ENCODE results near the gene SNCA. TPM values are rescaled to one million over a fixed set of nuclear protein-coding genes. Genes with fewer than 3 reads are reported as not detected.

SNCA gene
- total RNA-seq, 1 experiment from 2014 or later, result 2.9 TPM

DNA sequence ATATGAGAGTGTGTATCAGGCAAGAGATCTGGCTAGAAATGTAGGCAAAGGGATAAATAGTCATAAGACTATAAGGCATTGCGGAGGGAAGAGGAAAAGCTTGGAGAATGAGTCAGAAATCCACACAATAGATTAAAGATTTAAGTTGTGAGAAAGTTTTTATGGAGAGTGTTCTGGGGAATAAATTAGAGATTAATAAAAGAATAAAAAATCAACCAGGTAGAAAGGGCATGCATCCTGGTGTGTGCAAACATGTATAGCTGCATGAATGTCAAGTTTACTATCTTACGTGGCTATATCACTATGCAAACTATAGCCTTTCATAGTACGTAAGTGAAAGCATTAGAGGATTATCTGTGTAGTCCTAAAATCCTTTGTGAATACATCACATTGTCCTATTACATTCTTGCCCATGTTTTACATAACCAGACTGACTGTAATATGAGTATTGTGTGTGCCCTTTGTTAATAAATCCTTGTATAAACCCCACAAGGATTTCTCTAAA is 36.9 kb downstream of the SNCA start:
- no peak for DNase-seq
- no peak overlapping the region for H3K4me3 ChIP-seq (ENCODE audit: insufficient read depth, low read depth, low read length)
- H3K36me3 ChIP-seq (replicated peaks; ENCODE audit: control insufficient read depth, insufficient read depth, low read length), result no peaks in the 10 kb centered on the region
- H3K27me3 ChIP-seq (ENCODE audit: control insufficient read depth, insufficient read depth, low read length), result no peaks in the 10 kb centered on the region

DNA sequence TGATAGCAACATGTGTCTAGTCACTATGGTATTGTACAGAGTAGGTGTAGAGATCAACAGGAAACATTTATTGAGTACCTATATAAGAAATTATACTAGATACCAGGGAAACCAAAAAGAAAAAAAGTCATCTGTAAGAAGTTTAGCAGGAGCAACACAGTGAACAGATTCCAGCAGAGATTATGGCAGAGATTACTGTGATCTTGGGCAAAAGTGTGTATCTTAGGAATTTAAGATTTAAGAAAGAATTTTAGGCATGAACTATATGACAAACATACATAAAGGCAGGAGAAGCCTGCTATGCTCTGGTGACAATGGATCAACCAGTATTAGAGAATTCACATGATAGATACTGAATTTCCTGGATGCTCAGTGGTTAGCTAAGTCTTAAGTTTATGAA is 37.9 kb downstream of the SNCA start:
- no peak for DNase-seq
- no peak overlapping the region for H3K4me3 ChIP-seq (ENCODE audit: insufficient read depth, low read depth, low read length)
- H3K27me3 ChIP-seq (ENCODE audit: control insufficient read depth, insufficient read depth, low read length), result no peaks in the 10 kb centered on the region
- no peaks in the 10 kb centered on the region for H3K36me3 ChIP-seq (replicated peaks; ENCODE audit: control insufficient read depth, insufficient read depth, low read length)

DNA sequence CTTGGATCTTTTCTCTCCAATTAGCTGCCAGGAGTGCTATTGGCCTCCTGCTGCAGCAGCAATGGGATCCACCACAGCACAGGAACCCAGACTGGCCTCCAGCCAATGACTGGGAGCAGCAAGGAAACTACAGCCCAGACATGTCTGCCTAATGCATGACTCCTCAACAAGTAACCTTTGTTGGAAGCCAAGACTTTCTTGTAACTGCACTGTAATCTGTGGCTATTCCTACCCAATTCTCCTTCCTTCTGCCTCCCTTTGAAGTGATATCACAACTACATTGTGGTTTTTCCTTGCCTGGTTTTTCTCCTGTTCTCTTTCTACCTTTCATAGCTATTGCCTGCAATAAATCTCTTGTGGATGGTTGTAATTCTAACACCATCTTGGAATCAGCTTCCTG is 39.8 kb downstream of the SNCA start:
- H3K27me3 ChIP-seq (ENCODE audit: control insufficient read depth, insufficient read depth, low read length), result no peaks in the 10 kb centered on the region
- H3K4me3 ChIP-seq (ENCODE audit: insufficient read depth, low read depth, low read length), result no peak overlapping the region
- no peak for DNase-seq
- no peaks in the 10 kb centered on the region for H3K36me3 ChIP-seq (replicated peaks; ENCODE audit: control insufficient read depth, insufficient read depth, low read length)

DNA sequence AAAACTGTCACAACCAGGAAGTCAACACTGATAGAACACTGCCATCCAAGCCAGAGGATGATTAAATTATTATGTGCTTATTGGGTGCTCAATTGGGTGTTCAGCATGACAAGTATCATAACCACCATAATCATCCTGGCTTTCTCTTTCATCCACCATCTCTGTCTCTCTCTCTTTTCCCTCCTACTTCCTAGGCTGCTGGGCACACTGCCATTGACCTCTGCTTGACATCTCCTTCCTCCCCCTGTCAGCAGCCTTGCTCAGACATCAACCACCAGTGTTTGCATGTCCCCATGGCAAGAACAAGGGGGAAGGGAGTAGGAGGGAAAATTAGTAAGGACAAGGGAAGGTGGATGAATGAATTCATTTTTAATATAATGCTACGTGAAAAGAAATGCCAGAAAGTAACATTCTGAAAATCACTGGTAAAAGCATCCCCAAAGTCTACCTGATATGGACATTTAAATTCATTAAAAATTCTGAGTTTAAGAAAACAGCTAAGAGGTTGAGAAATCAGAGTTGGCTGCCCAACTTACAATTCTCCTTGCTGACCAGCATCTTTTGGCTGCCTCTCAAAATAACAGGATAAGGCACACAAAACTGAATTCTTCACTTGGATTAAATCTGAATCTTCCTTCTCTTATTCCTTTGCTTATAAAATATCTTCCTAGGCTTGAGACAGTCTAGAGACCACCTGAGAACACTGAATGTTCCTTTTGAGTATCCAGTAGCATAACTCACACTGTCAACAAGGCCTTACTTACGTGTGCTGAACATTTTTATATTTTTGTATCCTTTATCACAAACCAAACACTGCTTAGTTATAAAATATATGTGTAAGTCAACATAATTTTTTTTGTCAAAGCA is 48.5 kb downstream of the SNCA start:
- no peaks in the 10 kb centered on the region for H3K36me3 ChIP-seq (replicated peaks; ENCODE audit: control insufficient read depth, insufficient read depth, low read length)

DNA sequence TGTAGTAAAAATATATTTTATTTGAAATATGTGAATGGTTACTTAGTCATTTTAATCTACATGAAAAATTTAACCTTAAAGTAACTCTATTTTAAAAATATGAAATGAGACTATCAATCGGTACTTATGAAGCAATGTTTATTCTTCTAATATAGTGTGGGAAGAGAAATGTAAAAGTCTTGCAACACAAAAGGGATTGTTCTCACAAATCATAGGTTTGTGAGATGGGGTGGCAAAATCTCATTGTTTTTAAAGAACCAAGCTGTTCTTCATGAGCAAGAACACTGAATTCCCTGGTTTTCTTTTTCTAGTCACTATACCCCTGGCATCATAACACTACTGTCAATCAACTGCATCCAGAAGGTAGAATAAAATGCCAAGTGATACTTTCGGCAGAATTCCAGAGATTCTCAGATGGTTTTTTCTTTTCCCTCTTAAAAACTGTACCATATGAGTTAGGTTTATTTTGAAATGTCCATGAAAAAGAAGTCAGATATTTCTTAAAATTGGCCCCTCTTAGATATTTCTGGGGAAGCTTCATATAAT is 52.2 kb downstream of the SNCA start:
- no peak for DNase-seq
- Histone ChIP-seq H3K4me3 (ENCODE audit: insufficient read depth, low read depth, low read length) (no peak overlapping the region), H3K27me3 (ENCODE audit: control insufficient read depth, insufficient read depth, low read length) (no peaks in the 10 kb centered on the region), H3K36me3 (replicated peaks; ENCODE audit: control insufficient read depth, insufficient read depth, low read length) (no peaks in the 10 kb centered on the region)

More for the DNA sequence above, 48.5 kb downstream of the SNCA start:
- no peak for DNase-seq
- H3K4me3 ChIP-seq (ENCODE audit: insufficient read depth, low read depth, low read length), result no peak overlapping the region
- H3K27me3 ChIP-seq (ENCODE audit: control insufficient read depth, insufficient read depth, low read length), result no peaks in the 10 kb centered on the region

DNA sequence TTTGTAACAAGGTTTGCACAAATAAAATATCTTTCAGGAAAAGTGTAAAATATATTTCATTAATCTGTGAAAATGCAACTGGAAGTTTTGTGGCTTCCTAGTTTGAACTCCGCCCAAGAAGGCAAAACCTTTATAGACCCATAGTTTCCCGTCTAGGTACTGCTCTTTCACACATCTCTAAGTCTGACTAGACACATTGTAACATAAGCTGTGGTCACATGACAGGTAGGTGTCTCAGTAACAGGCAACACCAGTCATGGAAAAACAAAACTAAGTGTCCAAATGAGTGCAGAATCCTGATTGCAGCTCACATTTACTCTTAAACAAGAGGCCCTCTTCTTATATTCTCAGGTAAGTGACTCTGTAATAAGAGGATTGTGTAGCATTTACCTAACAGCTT is 55.6 kb downstream of the SNCA start:
- no peaks in the 10 kb centered on the region for H3K36me3 ChIP-seq (replicated peaks; ENCODE audit: control insufficient read depth, insufficient read depth, low read length)
- no peaks in the 10 kb centered on the region for H3K27me3 ChIP-seq (ENCODE audit: control insufficient read depth, insufficient read depth, low read length)
- no peak for DNase-seq
- H3K4me3 ChIP-seq (ENCODE audit: insufficient read depth, low read depth, low read length), result no peak overlapping the region

DNA sequence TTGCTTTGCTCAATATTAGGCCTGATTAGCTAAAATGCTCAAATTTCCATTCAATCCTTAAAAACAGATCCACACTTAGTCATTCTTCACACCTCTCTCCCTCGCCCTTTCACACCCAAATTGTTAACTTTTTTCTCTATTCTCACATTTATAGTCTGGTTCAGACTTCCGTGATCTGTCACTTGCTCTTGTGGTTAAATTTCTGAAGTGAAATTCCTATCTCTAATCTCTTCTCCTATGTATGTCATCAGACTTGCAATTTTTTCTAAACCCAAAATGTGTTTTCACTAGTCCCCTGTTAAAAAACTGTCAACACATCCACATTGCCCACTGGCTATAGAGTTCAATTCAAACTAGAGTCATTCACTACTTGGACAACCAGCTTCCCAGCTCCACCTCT is 63.2 kb downstream of the SNCA start:
- Histone ChIP-seq H3K36me3 (replicated peaks; ENCODE audit: control insufficient read depth, insufficient read depth, low read length) (no peaks in the 10 kb centered on the region), H3K27me3 (ENCODE audit: control insufficient read depth, insufficient read depth, low read length) (no peaks in the 10 kb centered on the region), H3K4me3 (ENCODE audit: insufficient read depth, low read depth, low read length) (no peak overlapping the region)
- no peak for DNase-seq

DNA sequence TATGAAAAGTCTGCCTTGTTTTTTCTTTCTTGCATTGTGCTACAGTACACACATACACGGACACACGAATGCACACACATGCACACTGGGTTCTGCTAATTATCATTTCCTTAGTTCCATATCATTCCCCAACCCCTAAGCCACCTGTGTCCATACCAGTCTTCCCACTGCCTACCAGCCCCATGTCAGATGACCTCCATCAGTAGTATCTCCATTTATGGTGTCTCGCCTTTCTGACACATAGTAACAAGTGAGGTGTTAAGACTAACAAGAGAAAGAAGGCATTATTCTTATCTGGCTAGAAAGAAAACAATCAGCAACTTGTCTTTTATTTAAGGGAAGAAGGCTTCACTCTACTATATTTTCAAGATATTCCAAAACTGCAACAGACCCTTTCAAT is 67.1 kb downstream of the SNCA start:
- Histone ChIP-seq H3K4me3 (ENCODE audit: insufficient read depth, low read depth, low read length) (no peak overlapping the region), H3K27me3 (ENCODE audit: control insufficient read depth, insufficient read depth, low read length) (no peaks in the 10 kb centered on the region), H3K36me3 (replicated peaks; ENCODE audit: control insufficient read depth, insufficient read depth, low read length) (no peaks in the 10 kb centered on the region)
- no peak for DNase-seq

DNA sequence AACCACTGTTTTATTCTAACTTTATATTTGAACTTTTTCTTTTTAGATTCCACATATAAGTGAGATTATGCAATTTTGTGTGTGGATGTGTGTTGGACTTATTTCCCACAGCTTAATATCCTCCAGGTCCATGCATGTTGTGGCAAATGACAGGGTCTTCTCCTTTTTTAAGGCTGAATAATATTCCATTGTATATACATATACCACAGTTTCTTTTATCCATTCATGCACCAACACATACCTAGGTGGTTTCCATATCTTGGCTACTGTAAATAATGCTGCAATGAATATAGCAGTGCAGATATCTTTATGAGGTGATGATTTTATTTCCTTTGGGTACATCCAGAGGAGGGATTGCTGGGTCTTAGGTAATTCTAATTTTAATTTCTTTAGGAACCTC is 69.0 kb downstream of the SNCA start:
- Histone ChIP-seq H3K4me3 (ENCODE audit: insufficient read depth, low read depth, low read length) (no peak overlapping the region), H3K27me3 (ENCODE audit: control insufficient read depth, insufficient read depth, low read length) (no peaks in the 10 kb centered on the region), H3K36me3 (replicated peaks; ENCODE audit: control insufficient read depth, insufficient read depth, low read length) (no peaks in the 10 kb centered on the region)
- no peak for DNase-seq

DNA sequence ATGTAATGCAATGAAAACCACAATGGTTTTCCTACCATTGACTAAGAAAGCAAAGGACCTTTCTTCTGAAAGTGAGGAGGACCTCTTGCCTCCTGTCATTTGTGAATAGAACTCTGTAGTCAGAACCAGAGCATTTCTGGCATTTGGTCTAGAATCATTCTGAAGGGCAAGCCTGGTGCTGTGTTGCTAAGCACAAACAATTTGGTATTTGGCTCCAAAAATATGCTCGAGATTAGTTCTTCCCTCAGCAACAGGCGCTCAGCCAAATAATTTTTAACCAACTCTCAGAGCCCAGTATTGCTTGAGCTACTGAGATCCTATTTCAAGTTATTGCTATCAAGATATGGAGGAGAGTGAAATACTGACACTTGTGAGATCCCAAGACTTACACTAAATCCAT is 71.0 kb downstream of the SNCA start:
- Histone ChIP-seq H3K27me3 (ENCODE audit: control insufficient read depth, insufficient read depth, low read length) (no peaks in the 10 kb centered on the region), H3K4me3 (ENCODE audit: insufficient read depth, low read depth, low read length) (no peak overlapping the region), H3K36me3 (replicated peaks; ENCODE audit: control insufficient read depth, insufficient read depth, low read length) (no peaks in the 10 kb centered on the region)
- no peak for DNase-seq

DNA sequence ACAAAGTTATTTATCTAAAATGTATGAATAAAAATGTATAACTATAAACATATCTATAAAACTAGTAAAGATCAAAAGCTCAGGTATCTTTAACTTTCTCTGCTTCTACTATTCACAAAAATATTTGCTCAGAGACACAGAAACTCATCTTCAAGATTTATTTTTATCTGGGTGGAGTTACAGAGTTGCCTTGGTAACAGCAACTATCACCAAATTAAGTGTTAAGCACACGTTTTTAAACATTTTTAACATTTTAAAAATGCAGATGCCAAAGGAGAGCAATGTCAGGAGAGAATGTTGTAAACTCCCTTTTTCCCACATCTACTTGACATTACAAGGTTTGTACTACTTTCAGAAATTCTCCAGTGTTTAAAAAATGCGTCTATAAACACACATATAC is 71.4 kb downstream of the SNCA start:
- H3K4me3 ChIP-seq (ENCODE audit: insufficient read depth, low read depth, low read length), result no peak overlapping the region
- DNase-seq, result no peak

DNA sequence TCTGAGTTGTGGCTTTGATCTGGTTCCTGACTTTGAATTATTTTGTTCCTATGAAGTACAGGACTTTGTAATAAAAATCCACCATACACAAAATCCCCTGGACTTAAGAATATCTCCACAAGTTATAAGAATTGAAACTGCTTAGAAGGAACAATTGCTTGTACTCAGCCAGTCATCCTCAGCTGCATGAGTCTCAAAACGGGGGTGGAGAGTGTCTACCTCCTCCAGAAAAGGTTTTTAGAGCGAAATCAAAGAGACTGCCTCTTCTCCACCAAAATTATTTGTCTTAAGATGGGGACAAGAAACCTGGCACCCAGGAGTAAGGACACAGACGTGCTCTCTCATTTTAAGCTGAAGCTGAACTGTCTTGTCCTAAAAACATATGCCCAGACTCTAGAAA is 74.7 kb downstream of the SNCA start:
- H3K27me3 ChIP-seq (ENCODE audit: control insufficient read depth, insufficient read depth, low read length), result no peaks in the 10 kb centered on the region
- H3K36me3 ChIP-seq (replicated peaks; ENCODE audit: control insufficient read depth, insufficient read depth, low read length), result no peaks in the 10 kb centered on the region
- no peak overlapping the region for H3K4me3 ChIP-seq (ENCODE audit: insufficient read depth, low read depth, low read length)
- no peak for DNase-seq

More for the DNA sequence above, 71.4 kb downstream of the SNCA start:
- Histone ChIP-seq H3K27me3 (ENCODE audit: control insufficient read depth, insufficient read depth, low read length) (no peaks in the 10 kb centered on the region), H3K36me3 (replicated peaks; ENCODE audit: control insufficient read depth, insufficient read depth, low read length) (no peaks in the 10 kb centered on the region)

DNA sequence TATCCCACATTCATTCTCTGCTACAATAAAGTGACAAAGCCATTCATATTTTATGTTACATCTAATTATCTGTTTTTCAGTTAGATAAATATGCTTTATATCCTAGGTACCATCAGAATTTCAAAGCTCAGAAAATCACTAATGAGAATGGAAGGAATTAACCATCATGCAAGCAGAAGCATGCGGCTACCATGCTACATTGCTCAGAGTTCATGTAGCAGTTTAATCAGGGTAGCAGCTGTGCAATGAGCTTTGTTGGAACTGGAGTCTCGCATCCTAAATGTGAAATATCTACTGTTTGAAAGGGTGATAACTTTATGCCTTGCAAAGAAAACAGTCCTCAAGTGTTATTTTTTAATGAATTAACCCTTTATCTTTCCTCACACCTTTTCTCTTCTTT is 77.5 kb downstream of the SNCA start:
- no peaks in the 10 kb centered on the region for H3K36me3 ChIP-seq (replicated peaks; ENCODE audit: control insufficient read depth, insufficient read depth, low read length)
- no peaks in the 10 kb centered on the region for H3K27me3 ChIP-seq (ENCODE audit: control insufficient read depth, insufficient read depth, low read length)
- no peak overlapping the region for H3K4me3 ChIP-seq (ENCODE audit: insufficient read depth, low read depth, low read length)
- no peak for DNase-seq

DNA sequence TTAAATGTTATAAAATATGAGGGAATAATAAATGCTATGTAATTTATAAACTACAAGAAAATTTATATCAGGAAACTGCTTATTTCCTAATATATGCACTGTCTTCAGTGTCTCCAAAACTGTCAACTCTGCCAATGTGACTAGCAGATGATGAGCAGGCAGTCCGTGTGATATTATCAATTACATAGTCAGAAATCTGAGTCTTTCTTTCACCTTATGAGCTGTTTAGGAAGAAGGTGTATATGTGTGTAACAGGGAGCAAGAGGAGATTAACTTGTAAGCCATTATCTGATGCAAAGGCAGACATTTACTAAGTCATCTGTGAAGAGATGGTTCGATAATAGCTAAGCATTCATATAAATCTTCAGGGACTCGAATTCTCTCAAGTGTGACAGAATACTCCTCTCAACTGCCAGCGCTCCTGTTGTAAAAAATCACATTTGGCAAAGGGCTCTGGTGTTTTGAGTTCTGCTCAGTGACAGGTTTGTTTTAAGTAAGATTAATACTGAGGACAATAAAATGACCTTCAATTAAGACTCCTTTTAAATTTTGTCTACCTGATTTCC is 79.7 kb downstream of the SNCA start:
- H3K36me3 ChIP-seq (replicated peaks; ENCODE audit: control insufficient read depth, insufficient read depth, low read length), result no peaks in the 10 kb centered on the region
- H3K4me3 ChIP-seq (ENCODE audit: insufficient read depth, low read depth, low read length), result no peak overlapping the region
- no peaks in the 10 kb centered on the region for H3K27me3 ChIP-seq (ENCODE audit: control insufficient read depth, insufficient read depth, low read length)
- no peak for DNase-seq

DNA sequence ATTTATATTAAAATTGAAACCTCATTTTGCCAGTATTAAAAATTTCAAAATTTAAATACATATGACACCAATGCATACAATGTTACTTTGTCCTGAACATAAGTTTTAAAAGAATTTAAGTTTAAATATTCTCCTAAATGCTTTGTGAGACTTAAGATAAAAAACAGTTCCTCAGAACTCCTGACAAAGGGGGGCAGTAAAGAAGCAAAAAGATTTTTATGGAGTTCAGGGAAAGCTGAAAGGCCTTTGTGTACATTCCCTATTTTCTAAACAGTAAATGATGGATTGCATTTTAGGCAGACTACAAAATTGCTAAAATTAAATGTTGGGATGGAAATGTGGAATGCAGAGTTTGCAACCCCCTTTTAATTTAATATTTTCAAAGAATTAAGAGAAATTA is 81.7 kb downstream of the SNCA start:
- Histone ChIP-seq H3K36me3 (replicated peaks; ENCODE audit: control insufficient read depth, insufficient read depth, low read length) (no peaks in the 10 kb centered on the region), H3K4me3 (ENCODE audit: insufficient read depth, low read depth, low read length) (no peak overlapping the region), H3K27me3 (ENCODE audit: control insufficient read depth, insufficient read depth, low read length) (no peaks in the 10 kb centered on the region)
- DNase-seq, result no peak
